DND-41 (cell line): Measurements from ENCODE around the gene DIPK1C.
"Not testable (repeated sequence)": the region's sequence is repeated elsewhere in the genome, so short reads cannot be mapped to it uniquely, and the experiment has no call there.

ENCODE experiments used
- ATAC-seq: fragments of 200-7000 bp; cut with Tn5 transposase; 3 replicates; pipeline ENCODE4 v1.9.1; 2021; ENCODE audit warnings: low read depth; ENCODE audit not compliant: insufficient read depth
- DNase-seq: peaks from one replicate; pipeline ENCODE4 v3.0.0-alpha.2; 2020
- H2AFZ ChIP-seq: 2 replicates; pipeline ENCODE4 v1.6.0; 2012; ENCODE audit warnings: low read depth, low read length
- H3K27ac ChIP-seq: 2 replicates; pipeline ENCODE4 v1.5.1; 2012; ENCODE audit warnings: low read length, inconsistent platforms
- H3K27me3 ChIP-seq: fragments of 200-600 bp; sonication (generic); 2 replicates; pipeline ENCODE4 v1.6.0; 2012; ENCODE audit warnings: low read length, mild to moderate bottlenecking, inconsistent platforms; ENCODE audit not compliant: insufficient read depth, poor library complexity
- H3K36me3 ChIP-seq: 2 replicates; pipeline ENCODE4 v1.5.1; 2012; ENCODE audit warnings: low read length, inconsistent platforms; ENCODE audit not compliant: insufficient read depth
- H3K4me1 ChIP-seq: 2 replicates; pipeline ENCODE4 v1.5.1; 2012; ENCODE audit warnings: mild to moderate bottlenecking, low read length; ENCODE audit not compliant: insufficient read depth
- H3K4me2 ChIP-seq: 2 replicates; pipeline ENCODE4 v1.6.0; 2012; ENCODE audit warnings: mild to moderate bottlenecking, moderate library complexity, low read length, inconsistent platforms; ENCODE audit not compliant: insufficient read depth
- H3K4me3 ChIP-seq, 2 experiments: fragments of 200-600 bp in 1 of 2; shearing (Covaris generic) in 1 of 2; 2 replicates each; pipeline ENCODE4 v1.5.1; 2012 to 2016; ENCODE audit warnings: inconsistent platforms in 2 of 2, low read length in 2 of 2, mild to moderate bottlenecking in 2 of 2, low read depth in 1 of 2, moderate library complexity in 1 of 2
- H3K79me2 ChIP-seq: 2 replicates; pipeline ENCODE4 v1.6.0; 2012; ENCODE audit warnings: low read length, inconsistent platforms; ENCODE audit not compliant: insufficient read depth
- H3K9ac ChIP-seq: 2 replicates; pipeline ENCODE4 v1.6.0; 2012; ENCODE audit warnings: low read depth, mild to moderate bottlenecking, inconsistent platforms, low read length, moderate library complexity
- H3K9me3 ChIP-seq: 2 replicates; pipeline ENCODE4 v1.5.1; 2012; ENCODE audit warnings: low read length, moderate library complexity, mild to moderate bottlenecking, inconsistent platforms; ENCODE audit not compliant: insufficient read depth, severe bottlenecking
- H4K20me1 ChIP-seq: 2 replicates; pipeline ENCODE4 v1.6.0; 2012; ENCODE audit warnings: low read length; ENCODE audit not compliant: insufficient read depth
- EZH2 ChIP-seq: IDR thresholded peaks from 3 replicates; pipeline ENCODE4 v1.6.1; 2012; ENCODE audit warnings: borderline replicate concordance, low read depth, mild to moderate bottlenecking, moderate library complexity, low read length, inconsistent platforms; ENCODE audit not compliant: severe bottlenecking
- TF ChIP-seq, protein P1 (sequence below): IDR thresholded peaks from 2 replicates; pipeline ENCODE4 v1.5.1; 2012; ENCODE audit warnings: borderline replicate concordance, low read length, moderate library complexity, mild to moderate bottlenecking; ENCODE audit not compliant: poor library complexity, severe bottlenecking; ENCODE audit errors: extremely low read depth

The DIPK1C gene

DNA sequence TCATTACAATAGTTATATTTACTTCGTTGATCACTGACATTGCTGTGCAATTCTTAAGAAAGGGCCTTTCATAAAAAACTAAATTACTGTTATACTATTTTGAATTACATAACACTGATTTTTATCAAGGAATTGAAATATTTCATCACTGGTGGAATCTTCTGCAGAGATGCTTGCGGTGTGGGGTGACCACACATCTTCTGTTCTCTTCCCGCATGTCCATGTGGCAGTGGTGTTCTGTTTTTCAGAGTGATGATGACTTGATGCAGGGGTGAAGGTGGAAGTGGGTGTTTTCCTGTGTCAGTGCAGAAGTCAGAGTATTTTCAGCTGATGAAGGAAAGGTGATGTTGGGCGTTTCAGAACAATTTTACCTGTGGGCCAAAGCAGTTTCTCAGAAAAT is 46.0 kb upstream of the DIPK1C start:
- H2AFZ ChIP-seq, result no peak overlapping the region
- peaks cover 3% of the 10 kb centered on the region; the same call in 1 of the 2 replicates for H4K20me1 ChIP-seq
- H3K27me3 ChIP-seq, result no peaks in the 10 kb centered on the region
- peaks cover 27% of the 10 kb centered on the region for H3K4me1 ChIP-seq
- no peak overlapping the region for H3K4me2 ChIP-seq
- no peak overlapping the region for H3K27ac ChIP-seq
- no peak overlapping the region for H3K4me3 ChIP-seq
- no peak for TF ChIP-seq EZH2
- TF ChIP-seq, protein P1, sequence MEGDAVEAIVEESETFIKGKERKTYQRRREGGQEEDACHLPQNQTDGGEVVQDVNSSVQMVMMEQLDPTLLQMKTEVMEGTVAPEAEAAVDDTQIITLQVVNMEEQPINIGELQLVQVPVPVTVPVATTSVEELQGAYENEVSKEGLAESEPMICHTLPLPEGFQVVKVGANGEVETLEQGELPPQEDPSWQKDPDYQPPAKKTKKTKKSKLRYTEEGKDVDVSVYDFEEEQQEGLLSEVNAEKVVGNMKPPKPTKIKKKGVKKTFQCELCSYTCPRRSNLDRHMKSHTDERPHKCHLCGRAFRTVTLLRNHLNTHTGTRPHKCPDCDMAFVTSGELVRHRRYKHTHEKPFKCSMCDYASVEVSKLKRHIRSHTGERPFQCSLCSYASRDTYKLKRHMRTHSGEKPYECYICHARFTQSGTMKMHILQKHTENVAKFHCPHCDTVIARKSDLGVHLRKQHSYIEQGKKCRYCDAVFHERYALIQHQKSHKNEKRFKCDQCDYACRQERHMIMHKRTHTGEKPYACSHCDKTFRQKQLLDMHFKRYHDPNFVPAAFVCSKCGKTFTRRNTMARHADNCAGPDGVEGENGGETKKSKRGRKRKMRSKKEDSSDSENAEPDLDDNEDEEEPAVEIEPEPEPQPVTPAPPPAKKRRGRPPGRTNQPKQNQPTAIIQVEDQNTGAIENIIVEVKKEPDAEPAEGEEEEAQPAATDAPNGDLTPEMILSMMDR, result no peak
- ATAC-seq, result no peak
- no peaks in the 10 kb centered on the region for H3K9me3 ChIP-seq
- peaks cover 73% of the 10 kb centered on the region for H3K36me3 ChIP-seq
- H3K79me2 ChIP-seq, result peaks cover 36% of the 10 kb centered on the region
- H3K9ac ChIP-seq, result no peak overlapping the region
- DNase-seq, result no peak

DNA sequence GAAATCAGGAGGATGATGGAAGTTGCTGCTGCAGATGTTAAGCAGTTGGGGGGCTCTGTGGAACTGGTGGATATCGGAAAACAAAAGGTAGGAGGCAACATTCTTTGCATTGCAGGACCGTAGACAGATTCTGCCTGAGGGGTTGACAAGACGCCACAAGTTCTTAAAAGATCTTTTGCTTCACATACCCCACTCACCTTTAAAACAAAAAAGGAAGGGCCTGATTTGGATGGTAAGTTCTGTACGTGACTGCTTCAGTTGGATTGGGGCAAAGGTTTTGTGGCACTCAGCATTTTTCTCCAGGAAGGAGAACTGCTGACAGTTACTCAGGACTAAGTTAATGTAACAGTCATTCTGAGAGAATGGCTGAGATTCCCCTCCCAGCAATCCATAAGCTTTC is 44.3 kb upstream of the DIPK1C start:
- H3K27ac ChIP-seq, result no peak overlapping the region
- peaks cover 67% of the 10 kb centered on the region for H3K36me3 ChIP-seq

GRCh38 chr18:74500774-74501173 is 43.7 kb upstream of the DIPK1C start:
- not testable (repeated sequence) for H3K27me3 ChIP-seq, H3K4me3 ChIP-seq, H2AFZ ChIP-seq, H4K20me1 ChIP-seq, H3K27ac ChIP-seq, H3K9ac ChIP-seq, H3K9me3 ChIP-seq, DNase-seq, ATAC-seq
- Histone ChIP-seq H3K36me3 (peaks cover 63% of the 10 kb centered on the region), H3K4me1 (peaks cover 43% of the 10 kb centered on the region), H3K79me2 (peaks cover 56% of the 10 kb centered on the region), H3K4me2 (0 out of 2 replicates have a peak overlapping the region, but pooled peaks have one; percentile 98)

More for the DNA sequence above, 44.3 kb upstream of the DIPK1C start:
- H3K4me1 ChIP-seq, result peaks cover 43% of the 10 kb centered on the region
- TF ChIP-seq, protein P1, result no peak
- no peak for TF ChIP-seq EZH2
- no peaks in the 10 kb centered on the region; the same call in 1 of the 2 replicates for H4K20me1 ChIP-seq
- no peak for ATAC-seq
- no peak overlapping the region for H3K4me3 ChIP-seq
- H2AFZ ChIP-seq, result no peak overlapping the region
- no peaks in the 10 kb centered on the region for H3K9me3 ChIP-seq
- DNase-seq, result no peak
- no peak overlapping the region for H3K9ac ChIP-seq
- peaks cover 53% of the 10 kb centered on the region for H3K79me2 ChIP-seq
- H3K4me2 ChIP-seq, result peak overlapping the region; percentile 24; the same call in 1 of the 2 replicates
- no peaks in the 10 kb centered on the region for H3K27me3 ChIP-seq

DNA sequence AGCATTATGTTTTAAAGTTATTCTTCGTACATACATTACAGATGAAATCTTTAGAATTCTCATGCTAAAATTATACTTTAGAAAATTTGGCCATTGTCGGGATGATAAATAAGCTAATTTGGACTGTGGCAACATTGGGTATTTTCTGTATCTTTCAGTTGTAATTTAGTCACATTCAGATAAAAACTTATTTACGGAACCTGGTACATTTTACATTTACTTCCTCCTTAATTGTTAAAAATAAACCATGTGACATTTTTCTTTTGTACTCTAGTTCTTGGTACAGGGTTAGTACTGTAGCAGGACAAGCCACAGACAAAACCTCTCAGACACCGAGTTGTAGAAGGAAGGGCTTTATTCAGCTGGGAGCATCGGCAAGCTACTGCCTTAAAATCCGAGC is 43.3 kb upstream of the DIPK1C start:
- DNase-seq (no peak), ATAC-seq (no peak)
- Histone ChIP-seq H3K79me2 (peaks cover 56% of the 10 kb centered on the region), H3K4me1 (peaks cover 47% of the 10 kb centered on the region), H3K9ac (peak overlapping the region; percentile 61; the same call in 1 of the 2 replicates), H2AFZ (no peak overlapping the region), H3K27ac (no peak overlapping the region), H4K20me1 (no peaks in the 10 kb centered on the region; the same call in 1 of the 2 replicates), H3K9me3 (no peaks in the 10 kb centered on the region), H3K4me2 (peak overlapping the region; percentile 98), H3K27me3 (no peaks in the 10 kb centered on the region), H3K4me3 (peak overlapping the region; percentile 23 to 91; a peak in 2 of 4 replicates), H3K36me3 (peaks cover 59% of the 10 kb centered on the region)
- TF ChIP-seq EZH2, result no peak
- TF ChIP-seq, protein P1, result no peak
